Inferior parietal cortex (tissue), 1 donor: Measurements from ENCODE around the gene ANKRD36C.
"Not testable (repeated sequence)": the region's sequence is repeated elsewhere in the genome, so short reads cannot be mapped to it uniquely, and the experiment has no call there.

ENCODE experiments used
- DNase-seq: peaks from one replicate; pipeline ENCODE4 v3.0.0-alpha.2; 2016; ENCODE audit errors: extremely low spot score

Gene ANKRD36C

DNA sequence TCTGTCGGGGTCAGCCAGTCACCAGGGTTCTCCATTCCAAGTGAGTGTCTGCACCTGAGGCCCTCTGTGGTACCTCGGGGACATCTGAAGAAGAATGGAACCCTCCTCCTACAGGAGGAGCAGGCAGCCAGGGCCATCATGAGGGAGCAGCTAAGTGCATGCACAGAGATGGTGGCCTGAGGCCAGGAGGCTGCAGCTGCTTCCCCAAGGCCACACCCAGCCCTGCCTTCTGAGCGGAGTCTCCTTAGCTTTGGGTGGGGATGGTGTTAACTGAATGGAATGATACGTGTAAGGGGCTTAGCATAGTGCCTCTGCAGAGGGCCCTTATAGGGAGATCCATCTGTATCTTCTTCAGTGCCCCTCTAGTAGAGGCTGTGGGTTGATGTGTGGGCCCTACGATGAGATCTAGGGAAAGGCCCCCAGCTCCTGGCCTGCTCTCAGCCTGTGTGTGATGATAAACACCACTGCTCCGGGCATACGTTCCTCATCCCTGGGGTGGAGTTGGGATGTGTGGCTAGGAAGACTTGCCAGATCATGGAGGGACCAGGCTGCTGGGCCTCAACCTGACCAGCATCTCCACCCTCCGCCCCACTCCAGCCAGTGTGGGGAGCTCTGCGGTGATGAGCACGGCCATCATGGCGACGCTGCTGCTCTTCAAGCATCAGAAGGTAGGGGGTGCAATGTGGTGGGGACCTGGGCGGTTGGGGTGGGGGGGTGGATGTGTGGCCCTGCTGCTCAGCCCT is 192.3 kb downstream of the ANKRD36C start:
- not testable (repeated sequence) for DNase-seq

GRCh38 chr2:95796249-95797099 is 195.2 kb downstream of the ANKRD36C start:
- DNase-seq, result not testable (repeated sequence)

GRCh38 chr2:95793970-95794369 is 197.7 kb downstream of the ANKRD36C start:
- not testable (repeated sequence) for DNase-seq

- not testable (repeated sequence) for DNase-seq
Observed at GRCh38 chr2:95790180-95790579, 201.4 kb downstream of the ANKRD36C start.

GRCh38 chr2:95789385-95789784 is 202.2 kb downstream of the ANKRD36C start:
- DNase-seq, result not testable (repeated sequence)

DNA sequence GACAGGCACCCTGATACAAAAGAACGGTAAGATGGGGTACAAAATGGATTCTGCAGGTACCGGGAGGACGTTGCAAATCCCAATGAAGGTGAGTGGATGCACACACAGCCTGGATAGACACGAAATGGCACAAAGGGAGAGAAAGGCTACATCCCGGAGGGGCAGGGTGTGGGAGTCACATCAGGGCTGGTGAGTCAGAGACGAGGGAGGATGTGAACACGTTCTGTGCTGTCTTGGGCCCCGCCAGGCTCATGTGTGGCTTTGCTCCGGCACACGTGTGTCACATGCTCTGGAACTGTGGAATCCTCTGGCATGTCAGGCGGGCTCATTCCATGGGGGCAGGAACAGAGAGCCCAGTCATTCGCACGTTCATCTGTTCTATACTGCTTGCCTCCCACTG is 203.0 kb downstream of the ANKRD36C start:
- not testable (repeated sequence) for DNase-seq
